HG03097 (cell line): ENCODE measurements around the gene METTL24.

Experiments
- ATAC-seq: cut with Tn5 transposase; IDR thresholded peaks from one replicate; pipeline ENCODE4 v1.9.1; 2021; ENCODE audit not compliant: unreplicated experiment, low FRiP score

METTL24 gene

DNA sequence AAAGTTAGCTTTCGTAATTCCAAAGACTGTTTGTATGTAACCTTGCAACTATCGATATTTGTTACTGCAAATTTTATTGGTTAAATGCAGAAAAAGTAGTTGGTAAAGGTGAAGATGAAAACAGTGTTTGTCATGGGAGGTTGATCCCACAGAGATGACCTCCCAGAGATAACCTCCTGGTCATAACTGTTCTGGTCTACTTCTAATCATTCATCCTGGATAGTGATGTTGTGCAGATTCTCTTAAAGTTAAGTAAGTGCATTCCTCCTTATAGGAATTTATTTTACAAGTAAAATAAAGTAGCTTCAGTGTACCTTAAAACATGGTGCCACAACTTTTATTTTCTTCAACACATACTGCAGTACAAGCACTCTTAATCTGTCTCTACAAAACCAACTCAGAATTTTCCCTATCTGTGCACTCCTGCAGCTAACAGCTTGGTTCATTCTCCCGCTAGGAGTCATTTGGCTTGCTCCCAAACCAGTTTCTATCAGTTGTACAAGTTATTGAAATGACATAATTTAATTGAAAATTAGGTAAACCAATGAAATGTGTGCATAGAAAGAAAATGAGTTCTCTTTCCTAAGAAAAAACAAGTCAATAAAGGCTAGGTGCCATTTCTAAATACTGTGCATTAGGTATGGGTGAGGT, 19.2 kb downstream of the METTL24 start:
- no peak for ATAC-seq

DNA sequence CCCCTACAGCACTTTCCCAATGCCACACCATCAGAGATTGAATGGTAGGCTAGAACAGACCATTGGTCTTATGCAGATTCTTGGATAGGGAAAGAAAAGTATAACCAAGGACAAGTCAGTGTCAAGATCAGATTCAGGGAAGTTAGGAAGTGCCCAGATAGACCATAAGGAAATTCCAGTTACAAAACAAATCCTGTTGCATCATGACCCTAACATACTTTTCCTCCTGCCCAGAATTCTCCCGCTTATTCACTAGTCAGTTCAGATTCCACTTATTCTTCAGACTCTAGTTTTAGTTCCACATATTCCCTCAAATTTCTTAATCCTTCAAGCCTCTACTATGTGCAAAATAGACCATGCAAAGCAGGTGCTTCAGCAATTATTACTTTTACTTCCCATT, 20.7 kb downstream of the METTL24 start:
- no peak for ATAC-seq

DNA sequence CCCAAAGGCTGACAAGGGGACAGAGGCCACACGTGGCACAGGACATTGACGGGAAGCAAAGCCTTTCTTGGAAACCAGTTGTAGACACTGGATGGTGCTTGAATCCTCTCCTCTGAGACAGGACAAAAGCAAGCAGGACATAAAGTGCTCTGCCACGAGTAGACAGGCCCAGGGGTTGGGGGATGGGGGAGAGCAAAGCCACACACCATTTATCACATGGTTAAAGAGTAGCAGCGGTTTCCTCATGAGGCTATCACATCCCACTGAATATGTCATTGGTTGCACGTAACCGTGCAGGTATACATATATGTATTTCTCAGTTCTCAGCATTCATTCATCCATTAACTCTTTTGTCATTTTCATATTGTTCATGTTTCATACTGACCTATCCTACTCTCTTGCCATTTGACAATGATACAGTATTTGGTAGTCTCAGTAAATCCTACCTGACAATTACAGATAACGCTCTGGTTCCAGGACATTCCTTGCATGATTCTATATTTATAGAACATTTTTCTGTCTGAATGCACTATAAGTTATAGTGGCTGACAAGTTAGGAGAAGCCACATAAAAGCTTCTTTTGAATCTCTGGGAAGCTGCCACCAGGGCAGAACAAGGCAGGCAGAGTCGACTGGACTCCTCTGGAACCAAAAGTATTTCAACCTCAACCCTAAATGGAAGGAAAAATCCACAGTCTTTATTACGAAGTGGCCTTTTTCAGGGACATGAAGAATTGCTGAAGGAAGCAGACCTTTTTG, 23.5 kb downstream of the METTL24 start:
- no peak for ATAC-seq

DNA sequence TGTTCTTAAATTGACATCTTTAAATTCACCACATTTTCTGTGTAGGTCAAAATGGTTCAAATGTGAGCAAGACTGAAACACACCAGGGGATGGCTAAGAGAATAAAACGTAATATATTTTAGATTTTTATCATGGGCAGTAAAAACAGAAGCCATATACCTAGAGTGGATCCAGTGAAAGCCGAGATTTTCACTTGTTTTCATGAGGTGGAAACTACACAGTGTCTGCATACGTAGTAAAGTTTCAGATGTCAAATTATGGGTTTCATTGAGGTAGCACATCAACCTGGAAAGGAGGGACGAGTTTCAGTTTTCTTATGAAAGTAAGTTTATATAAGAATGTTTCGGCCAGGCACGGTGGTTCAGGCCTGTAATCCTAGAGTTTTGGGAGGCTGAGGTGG, 25.9 kb downstream of the METTL24 start:
- no peak for ATAC-seq

DNA sequence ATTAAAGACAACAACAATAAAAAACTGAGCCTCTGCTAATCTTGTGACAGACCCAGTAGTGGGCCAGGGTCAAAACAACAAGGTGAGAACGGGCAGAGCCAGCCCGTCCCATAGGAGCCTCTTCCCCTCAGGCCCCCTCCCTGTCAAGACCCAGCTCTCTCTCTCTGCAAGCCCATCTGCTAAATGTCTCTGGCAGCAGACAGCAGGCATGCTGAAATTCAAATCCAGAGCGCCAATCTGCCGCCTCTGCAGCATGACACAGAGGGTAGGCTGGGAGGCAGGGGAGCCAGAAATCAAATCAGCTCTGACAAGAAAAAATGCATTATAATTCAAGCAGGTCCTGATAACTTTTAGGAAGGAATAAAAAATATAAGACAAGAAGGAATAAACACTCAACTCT, 26.3 kb downstream of the METTL24 start:
- no peak for ATAC-seq

DNA sequence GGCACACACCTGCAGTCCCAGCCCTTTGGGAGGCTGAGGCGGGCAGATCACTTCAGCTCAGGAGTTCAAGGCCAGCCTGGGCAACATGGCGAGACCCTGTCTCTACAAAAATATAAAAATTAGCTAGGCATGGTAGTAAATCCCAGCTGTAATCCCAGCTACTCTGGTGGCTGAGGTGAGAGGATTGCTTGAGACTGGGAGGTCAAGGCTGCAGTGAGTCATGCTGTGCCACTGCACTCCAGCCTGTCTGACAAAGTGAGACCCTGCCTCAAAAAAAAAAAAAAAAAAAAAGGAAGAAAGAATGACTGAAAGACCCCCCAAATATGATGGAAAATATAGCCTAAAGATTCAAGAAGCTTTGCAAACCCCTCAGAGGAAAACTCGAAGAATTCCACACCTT, 26.8 kb downstream of the METTL24 start:
- no peak for ATAC-seq

DNA sequence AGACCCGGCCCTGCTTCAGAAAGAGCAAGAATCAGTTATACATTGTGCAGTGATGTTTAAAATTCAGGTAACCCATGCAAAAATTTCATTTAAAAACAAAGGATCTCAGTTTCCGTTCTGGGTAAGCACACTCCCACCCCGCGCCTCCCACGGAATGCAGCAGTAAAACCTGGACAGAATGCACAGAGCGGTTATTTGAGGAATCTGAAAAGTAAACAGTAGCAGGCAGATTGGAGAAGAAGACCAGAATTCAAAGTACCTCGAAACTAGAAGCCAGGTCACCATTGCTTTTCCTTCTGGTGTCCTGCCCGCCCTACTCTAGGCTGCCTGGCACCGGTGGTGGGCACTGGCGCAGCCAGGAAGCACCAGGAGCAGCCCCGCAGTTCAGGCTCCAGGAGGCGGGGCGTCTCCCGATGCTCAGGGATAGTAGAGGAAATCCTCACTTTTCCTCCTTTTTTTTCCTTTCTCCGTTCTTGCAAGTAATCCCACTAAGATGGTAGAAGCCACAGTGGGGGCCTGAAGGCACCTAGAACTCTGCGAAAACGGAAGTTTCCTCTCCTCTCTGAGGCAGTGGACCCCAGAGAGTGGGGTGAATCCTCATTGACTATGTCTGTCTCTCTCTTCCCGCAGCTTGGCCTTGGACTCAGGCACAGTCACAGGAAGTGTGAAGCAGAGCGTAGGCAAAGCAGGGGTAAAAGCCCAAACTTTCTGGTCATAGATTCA, 28.3 kb downstream of the METTL24 start:
- no peak for ATAC-seq

DNA sequence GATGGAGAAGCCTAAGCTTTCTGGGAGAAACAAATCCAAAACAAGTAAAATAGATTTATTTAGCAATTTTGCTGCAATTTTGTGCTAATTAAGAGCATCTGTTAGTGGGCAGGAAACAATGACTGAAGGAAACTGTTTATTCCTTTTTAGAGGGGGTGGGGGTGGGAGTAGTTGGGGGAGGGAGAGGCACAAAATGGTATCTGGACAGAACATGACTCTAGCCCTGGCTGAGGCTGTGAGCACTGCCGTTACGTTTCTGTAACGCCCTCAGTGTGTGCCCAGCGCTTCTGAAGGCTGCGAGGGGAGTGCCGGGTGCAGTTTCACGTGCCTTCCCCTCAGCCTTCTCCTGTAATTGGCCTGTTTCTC, 28.8 kb downstream of the METTL24 start:
- ATAC-seq, result no peak

DNA sequence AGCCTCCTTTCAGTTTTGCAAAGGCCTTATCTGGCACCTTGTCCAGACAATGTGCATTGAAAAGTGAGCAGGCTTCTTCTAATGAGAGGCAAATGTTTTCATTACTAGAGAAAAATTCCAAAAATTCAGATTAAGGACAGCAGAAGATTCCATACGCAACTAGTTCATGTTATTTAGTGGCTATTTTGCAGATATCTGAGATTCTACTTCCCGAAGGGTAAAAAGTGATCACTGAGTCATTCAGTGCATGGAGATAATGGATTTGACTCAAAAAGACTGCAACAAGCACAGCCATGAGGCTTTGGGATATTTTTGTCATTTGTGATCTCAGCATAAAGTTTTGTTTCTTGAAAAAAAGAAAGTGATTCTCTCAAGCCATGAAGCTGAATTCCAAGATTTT, 29.9 kb downstream of the METTL24 start:
- no peak for ATAC-seq

DNA sequence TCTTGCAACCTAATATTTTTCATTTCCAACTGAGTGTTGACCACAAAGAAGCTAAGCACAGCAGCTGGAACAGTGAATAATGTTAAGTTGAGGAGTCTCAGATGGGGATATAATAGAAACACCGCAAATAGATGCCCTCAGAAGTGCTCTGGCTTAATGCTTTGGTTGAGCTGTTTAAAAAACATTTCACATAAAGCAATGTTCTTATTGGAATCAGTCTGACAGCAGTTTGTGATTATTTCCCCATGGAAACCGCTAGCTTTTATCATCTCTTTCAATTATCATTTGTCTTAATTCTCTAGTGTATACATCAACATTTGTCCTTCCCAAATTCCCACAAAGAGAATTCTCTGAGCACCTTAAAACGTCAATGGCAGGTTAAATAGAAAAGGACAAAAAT, 30.8 kb downstream of the METTL24 start:
- no peak for ATAC-seq

DNA sequence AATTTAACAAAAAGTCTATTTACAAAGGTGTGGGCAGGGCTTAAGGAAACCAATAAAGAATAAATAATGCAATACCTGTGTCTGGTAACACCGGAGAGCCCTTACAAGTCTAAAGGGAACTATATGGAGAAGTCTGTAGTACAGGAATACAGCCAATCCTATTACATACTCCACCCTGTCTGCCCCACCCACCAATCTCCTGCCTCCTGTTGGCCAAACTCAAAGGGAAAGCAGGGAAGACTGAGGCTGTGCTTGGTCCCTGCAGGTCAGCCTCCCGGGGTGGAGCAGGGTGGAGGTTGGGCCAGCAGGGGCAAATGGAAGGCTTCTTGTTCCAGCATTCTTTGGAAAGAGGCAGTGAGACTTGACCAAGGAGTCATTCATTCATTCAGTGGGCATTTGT, 31.5 kb downstream of the METTL24 start:
- no peak for ATAC-seq

DNA sequence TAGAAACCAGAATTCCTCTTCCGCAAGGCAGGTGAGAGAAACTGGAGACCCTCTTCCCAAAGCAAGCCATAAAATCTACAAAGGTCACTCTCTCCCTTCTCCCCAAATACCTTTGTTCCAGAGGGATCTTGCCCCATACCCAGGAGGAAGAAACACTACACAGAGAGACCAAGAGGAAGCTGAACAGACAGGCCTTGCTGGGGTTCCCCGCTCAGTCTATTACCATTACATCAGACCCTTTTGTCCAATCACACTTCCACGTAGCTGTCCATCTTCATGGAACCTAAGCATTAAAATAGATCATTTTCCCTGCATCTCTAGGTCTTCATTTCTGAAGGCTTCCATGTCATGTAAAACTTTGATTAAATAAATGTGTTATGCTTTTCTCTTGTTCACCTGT, 32.1 kb downstream of the METTL24 start:
- ATAC-seq, result no peak

DNA sequence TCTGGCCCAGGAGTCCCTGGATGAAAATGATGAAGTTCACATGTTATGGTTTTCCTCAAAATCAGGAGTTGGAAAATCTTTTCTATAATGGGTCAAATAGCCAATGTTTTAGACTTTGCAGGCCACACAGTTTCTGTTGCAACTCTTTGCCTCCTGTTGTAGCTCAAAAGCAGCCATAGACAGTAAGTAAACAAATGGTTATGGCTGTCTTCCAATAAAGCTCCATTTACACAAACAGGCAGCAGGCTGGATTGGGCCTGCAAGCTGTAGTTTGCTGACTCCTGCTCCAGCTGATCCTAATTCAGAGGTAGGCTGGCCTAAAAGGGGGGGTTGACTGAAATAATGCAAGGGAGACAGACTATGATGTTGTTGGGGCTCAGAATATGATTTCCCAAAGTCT, 33.0 kb downstream of the METTL24 start:
- ATAC-seq, result no peak

DNA sequence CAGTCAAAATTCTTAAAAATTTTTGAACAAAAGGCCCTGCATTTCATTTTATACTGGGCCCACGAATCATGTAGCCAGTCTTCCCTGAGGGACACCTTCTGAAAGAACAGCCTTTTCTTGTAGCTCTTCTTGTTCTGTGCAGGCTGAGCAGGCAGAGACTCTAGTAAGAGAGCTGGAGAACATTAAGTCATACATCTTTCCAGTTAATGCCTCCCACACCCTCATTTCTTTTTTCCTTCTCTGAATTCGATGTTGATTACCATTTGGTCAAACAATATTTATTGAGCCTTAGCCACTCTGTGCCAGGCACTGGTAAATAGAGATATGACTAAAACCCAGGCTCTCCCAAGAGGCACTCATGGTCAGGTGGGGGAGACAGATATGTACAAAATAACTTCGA, 33.6 kb downstream of the METTL24 start:
- no peak for ATAC-seq

DNA sequence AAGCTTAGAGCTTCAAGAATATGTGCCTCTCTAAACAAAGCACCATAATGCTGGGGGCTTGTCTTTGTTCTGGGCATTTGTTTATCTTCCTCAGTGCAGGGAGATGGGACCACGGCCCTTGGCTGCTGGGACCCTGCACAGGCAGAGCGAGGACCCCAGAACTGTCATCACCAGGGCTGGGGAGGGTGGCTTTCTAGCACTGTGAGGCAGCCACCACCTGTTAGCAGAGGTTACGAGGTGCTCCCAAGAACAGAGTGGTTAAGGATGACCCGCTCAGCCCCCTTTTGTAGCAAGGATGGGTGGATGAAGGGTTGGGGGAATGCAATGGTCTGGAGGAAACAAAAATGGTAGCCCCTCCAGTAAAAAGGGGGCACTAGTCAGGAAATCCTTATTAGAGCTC, 34.9 kb downstream of the METTL24 start:
- ATAC-seq, result no peak

DNA sequence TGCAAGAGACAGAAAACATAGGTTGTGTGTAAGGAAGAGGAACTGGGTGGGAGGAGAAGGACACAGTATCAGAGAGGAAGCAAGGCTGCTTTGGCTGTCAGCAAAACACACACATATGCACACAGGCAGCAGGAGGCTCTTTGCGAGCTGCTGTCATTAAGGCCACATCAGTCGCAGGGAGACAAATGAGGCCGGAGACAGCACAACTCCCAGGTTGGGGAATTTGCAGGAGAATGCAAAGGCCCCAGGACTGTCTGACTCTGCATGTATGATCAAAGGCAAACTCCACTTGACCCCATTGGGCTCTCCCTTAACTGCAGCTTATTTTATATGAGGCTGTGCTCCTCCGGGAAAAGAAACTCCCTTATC, 35.3 kb downstream of the METTL24 start:
- no peak for ATAC-seq

DNA sequence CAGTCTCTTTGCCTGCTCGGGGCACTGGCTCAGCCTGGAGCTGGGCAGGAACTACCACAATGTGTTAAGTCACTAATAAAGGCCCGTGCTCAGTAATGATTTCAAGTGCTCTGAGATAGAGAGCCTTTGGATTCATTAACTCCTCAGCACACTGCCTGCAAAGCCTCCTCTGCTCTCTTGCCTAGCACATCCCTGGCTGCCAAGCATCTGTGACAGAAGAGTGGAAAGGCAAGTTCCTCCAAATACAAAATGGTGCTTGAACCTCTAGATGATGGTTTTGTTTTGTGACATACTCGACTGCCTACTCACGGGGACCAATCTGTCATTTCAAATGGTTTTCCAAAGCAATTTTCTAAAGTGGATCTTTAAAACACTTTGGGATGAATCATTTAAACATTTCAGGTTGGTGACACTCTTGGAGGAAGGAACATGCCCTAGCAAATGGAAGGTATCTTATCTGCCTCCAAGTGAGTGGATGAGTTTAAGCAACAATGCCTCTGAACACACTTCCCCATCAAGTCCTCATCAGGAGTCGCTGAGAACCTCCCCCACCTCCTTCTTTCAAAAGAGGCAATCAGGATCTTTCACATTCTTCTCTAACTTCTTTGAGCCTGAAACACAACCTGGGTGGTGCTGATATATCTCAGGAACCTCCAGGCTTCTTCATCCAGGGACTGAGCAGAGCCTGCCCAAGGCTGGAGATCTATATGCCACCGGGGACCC, 35.8 kb downstream of the METTL24 start:
- no peak for ATAC-seq

DNA sequence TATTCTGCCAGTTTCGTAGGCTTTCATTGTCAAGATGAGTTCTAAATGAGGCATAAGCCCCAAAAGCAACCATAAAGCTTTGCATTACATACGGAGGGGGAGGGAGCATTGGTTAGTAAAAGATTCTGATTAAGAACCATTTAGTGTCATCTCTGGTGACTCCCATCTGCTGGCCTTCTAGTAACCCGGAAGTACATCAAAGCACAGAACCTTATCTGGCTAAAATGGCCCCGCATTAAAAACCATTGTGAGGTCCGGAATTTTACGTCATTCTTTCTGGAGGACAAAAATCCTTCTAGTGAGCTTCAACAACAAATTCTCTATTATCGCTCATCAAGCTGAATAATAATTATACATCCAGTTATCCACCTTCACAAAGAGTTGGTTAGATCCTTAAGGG, 37.8 kb downstream of the METTL24 start:
- ATAC-seq, result no peak

DNA sequence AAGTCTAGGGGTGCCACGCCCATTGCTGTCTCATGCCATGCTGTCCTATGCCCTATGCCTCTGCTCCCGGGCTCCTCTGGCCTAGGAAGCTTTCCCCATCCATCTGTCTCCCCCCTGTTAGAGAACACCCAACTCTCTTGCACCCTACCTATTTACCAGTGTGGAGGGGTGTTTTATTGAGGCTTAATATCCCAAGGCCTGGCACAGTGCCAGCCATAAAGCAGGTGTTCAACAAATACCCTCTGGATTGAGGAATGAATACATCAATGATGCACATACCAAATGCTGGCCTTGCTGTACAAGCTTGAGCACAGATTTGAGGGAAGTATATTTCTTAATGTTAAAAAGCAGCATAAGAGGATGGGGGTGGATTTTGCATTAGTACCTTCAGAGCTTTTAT, 38.3 kb downstream of the METTL24 start:
- no peak for ATAC-seq

DNA sequence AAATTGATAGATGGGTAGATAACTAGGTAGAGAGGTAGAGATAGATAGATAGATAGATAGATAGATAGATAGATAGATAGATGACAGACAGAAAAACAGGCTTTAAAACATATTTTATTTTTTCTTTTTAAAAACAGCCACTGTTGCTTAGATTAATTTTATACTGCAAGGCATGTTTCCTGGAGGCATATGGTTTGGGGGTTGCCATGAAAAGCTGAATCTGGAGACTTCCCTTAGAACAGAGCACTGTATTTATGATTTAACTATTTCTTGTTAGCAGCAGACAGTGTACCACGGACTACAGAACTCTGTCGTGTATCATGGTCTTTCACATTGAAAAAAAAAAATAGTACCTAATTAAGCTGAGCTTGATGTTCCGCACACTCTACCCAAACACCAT, 38.8 kb downstream of the METTL24 start:
- no peak for ATAC-seq

DNA sequence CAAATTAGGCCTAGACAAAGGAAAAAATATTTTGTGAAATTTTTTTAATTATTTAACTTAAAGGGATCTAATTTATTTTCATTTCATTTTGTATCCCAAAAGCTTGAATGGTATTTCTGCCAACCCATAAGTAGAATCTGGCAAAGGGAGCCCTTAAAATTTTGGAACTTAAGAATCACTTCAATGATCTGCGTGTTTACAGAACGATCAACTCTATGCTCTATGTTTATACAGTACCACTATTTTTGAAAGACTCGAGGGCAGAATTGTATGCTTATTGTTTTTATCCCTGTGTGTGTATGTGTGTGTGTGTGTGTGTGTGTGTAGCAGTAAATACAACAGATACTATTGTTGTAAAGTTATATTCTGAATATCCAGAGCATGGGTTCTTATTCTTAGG, 39.2 kb downstream of the METTL24 start:
- ATAC-seq, result no peak
